ENCODE results near the gene LIMK2. TPM values are rescaled to one million over a fixed set of nuclear protein-coding genes. Genes with fewer than 3 reads are reported as not detected.

Gene LIMK2
- total and polyA plus RNA-seq, 2 experiments from 2014 or later: 10.7 to 19.5 TPM

- TF ChIP-seq EZH2 (IDR thresholded peaks at IDR 0.05; ENCODE audit: insufficient read depth, poor library complexity, severe bottlenecking) (no peak), EZH2phosphoT487 (IDR thresholded peaks at IDR 0.05; ENCODE audit: insufficient read depth, low read depth) (no peak)
- Histone ChIP-seq H3K9me2 (ENCODE audit: insufficient read depth) (no peaks in the 10 kb centered on the region), H2AFZ (peak overlapping the region; percentile 87), H4K20me1 (ENCODE audit: insufficient read depth) (no peaks in the 10 kb centered on the region), H3K27me3 (replicated peaks; ENCODE audit: insufficient read depth) (no peaks in the 10 kb centered on the region), H3K9ac (peak overlapping the region; percentile 87), H3K4me3 (peak overlapping the region; percentile 78), H3K4me1 (ENCODE audit: insufficient read depth) (peaks cover 18% of the 10 kb centered on the region), H3K9me3 (ENCODE audit: low read depth) (no peaks in the 10 kb centered on the region), H3K4me2 (ENCODE audit: unreplicated experiment) (peak overlapping the region; percentile 93), H3K27ac (peak overlapping the region; percentile 56), H3K79me2 (ENCODE audit: insufficient read depth) (no peaks in the 10 kb centered on the region), H3K36me3 (ENCODE audit: low read depth) (no peaks in the 10 kb centered on the region), H3F3A (ENCODE audit: insufficient read depth) (peaks cover 21% of the 10 kb centered on the region)
- peak; percentile 60 for DNase-seq
- in situ Hi-C loops (cut with MboI): no loop called here
- 2% methylated on average over 20 of the region's 20 CpGs for WGBS, 2 experiments (ENCODE audit: low coverage in 1 of 2, low lambda C conversion rate in 2 of 2, missing lambda C conversion rate in 2 of 2)
These were observed 79.6 kb downstream of the LIMK2 start for GRCh38 chr22:31291481-31292235.

- H3K79me2 ChIP-seq (ENCODE audit: insufficient read depth): no peaks in the 10 kb centered on the region
- peak within 1 kb of the TSS; percentile 87 for H2AFZ ChIP-seq
- peak; percentile 91 for DNase-seq
- in situ Hi-C loops (cut with MboI): no loop called here
- H3F3A ChIP-seq (ENCODE audit: insufficient read depth): peaks cover 27% of the 10 kb centered on the region
- TF ChIP-seq EZH2phosphoT487 (IDR thresholded peaks at IDR 0.05; ENCODE audit: insufficient read depth, low read depth) (no peak), EZH2 (IDR thresholded peaks at IDR 0.05; ENCODE audit: insufficient read depth, poor library complexity, severe bottlenecking) (no peak)
- H3K9me3 ChIP-seq (ENCODE audit: low read depth): no peaks in the 10 kb centered on the region
- H3K9me2 ChIP-seq (ENCODE audit: insufficient read depth): no peaks in the 10 kb centered on the region
- no peaks in the 10 kb centered on the region for H3K27me3 ChIP-seq (replicated peaks; ENCODE audit: insufficient read depth)
- no peaks in the 10 kb centered on the region for H3K36me3 ChIP-seq (ENCODE audit: low read depth)
- H3K4me3 ChIP-seq: peak within 1 kb of the TSS; percentile 78
- peaks cover 24% of the 10 kb centered on the region for H3K4me1 ChIP-seq (ENCODE audit: insufficient read depth)
- peak within 1 kb of the TSS; percentile 93 for H3K4me2 ChIP-seq (ENCODE audit: unreplicated experiment)
- 22 to 26% methylated on average over 19 of the region's 19 CpGs for WGBS, 2 experiments (ENCODE audit: low coverage in 1 of 2, low lambda C conversion rate in 2 of 2, missing lambda C conversion rate in 2 of 2)
- H3K27ac ChIP-seq: peak within 1 kb of the TSS; percentile 56
- peak within 1 kb of the TSS; percentile 87 for H3K9ac ChIP-seq
- H4K20me1 ChIP-seq (ENCODE audit: insufficient read depth): no peaks in the 10 kb centered on the region
These were observed 80.3 kb downstream of the LIMK2 start, which contains the start of gene PIK3IP1 for GRCh38 chr22:31292236-31292989. TSS of gene PIK3IP1 (minus strand) at chr22:31292488. CDS start at chr22:31292344, 144 bp downstream.

GRCh38 chr22:31295360-31295759 lies 83.3 kb downstream of the LIMK2 start:
- no peaks in the 10 kb centered on the region for H3K9me2 ChIP-seq (ENCODE audit: insufficient read depth)
- no peaks in the 10 kb centered on the region for H3K79me2 ChIP-seq (ENCODE audit: insufficient read depth)
- H3K9me3 ChIP-seq (ENCODE audit: low read depth): no peaks in the 10 kb centered on the region
- TF ChIP-seq EZH2 (IDR thresholded peaks at IDR 0.05; ENCODE audit: insufficient read depth, poor library complexity, severe bottlenecking) (no peak), EZH2phosphoT487 (IDR thresholded peaks at IDR 0.05; ENCODE audit: insufficient read depth, low read depth) (no peak)
- H2AFZ ChIP-seq: peak overlapping the region; percentile 82; the same call in 1 of the 2 replicates
- peak overlapping the region; percentile 75; the same call in 1 of the 2 replicates for H3K27ac ChIP-seq
- peak overlapping the region; percentile 59 for H3K4me2 ChIP-seq (ENCODE audit: unreplicated experiment)
- H3K4me1 ChIP-seq (ENCODE audit: insufficient read depth): peaks cover 19% of the 10 kb centered on the region
- no peaks in the 10 kb centered on the region for H4K20me1 ChIP-seq (ENCODE audit: insufficient read depth)
- WGBS, 2 experiments (ENCODE audit: low coverage in 1 of 2, low lambda C conversion rate in 2 of 2, missing lambda C conversion rate in 2 of 2): 82 to 87% methylated on average over 3 of the region's 3 CpGs
- 0 out of 2 replicates have a peak overlapping the region, but pooled peaks have one; percentile 58 for H3K9ac ChIP-seq
- H3K4me3 ChIP-seq: no peak overlapping the region
- H3F3A ChIP-seq (ENCODE audit: insufficient read depth): peaks cover 27% of the 10 kb centered on the region
- H3K27me3 ChIP-seq (replicated peaks; ENCODE audit: insufficient read depth): no peaks in the 10 kb centered on the region
- in situ Hi-C loops (cut with MboI): no loop called here
- no peak for DNase-seq
- no peaks in the 10 kb centered on the region for H3K36me3 ChIP-seq (ENCODE audit: low read depth)

- no peaks in the 10 kb centered on the region for H3K9me2 ChIP-seq (ENCODE audit: insufficient read depth)
- TF ChIP-seq EZH2 (IDR thresholded peaks at IDR 0.05; ENCODE audit: insufficient read depth, poor library complexity, severe bottlenecking): no peak
- TF ChIP-seq EZH2phosphoT487 (IDR thresholded peaks at IDR 0.05; ENCODE audit: insufficient read depth, low read depth): no peak
- H3K27ac ChIP-seq: peak overlapping the region; percentile 75
- peaks cover 19% of the 10 kb centered on the region for H3K4me1 ChIP-seq (ENCODE audit: insufficient read depth)
- H3K4me3 ChIP-seq: peak overlapping the region; percentile 14
- no peaks in the 10 kb centered on the region for H3K79me2 ChIP-seq (ENCODE audit: insufficient read depth)
- in situ Hi-C loops (cut with MboI): no loop called here
- peak overlapping the region; percentile 58 for H3K9ac ChIP-seq
- H3K36me3 ChIP-seq (ENCODE audit: low read depth): no peaks in the 10 kb centered on the region
- H3F3A ChIP-seq (ENCODE audit: insufficient read depth): peaks cover 27% of the 10 kb centered on the region
- peak; percentile 78 for DNase-seq
- 16 to 23% methylated on average over 5 of the region's 5 CpGs for whole genome bisulfite sequencing, 2 experiments (ENCODE audit: low coverage in 1 of 2, low lambda C conversion rate in 2 of 2, missing lambda C conversion rate in 2 of 2)
- H3K27me3 ChIP-seq (replicated peaks; ENCODE audit: insufficient read depth): no peaks in the 10 kb centered on the region
- H2AFZ ChIP-seq: peak overlapping the region; percentile 82
- no peaks in the 10 kb centered on the region for H3K9me3 ChIP-seq (ENCODE audit: low read depth)
- no peaks in the 10 kb centered on the region for H4K20me1 ChIP-seq (ENCODE audit: insufficient read depth)
- H3K4me2 ChIP-seq (ENCODE audit: unreplicated experiment): peak overlapping the region; percentile 59
These were observed 83.9 kb downstream of the LIMK2 start for GRCh38 chr22:31295831-31296657.

Data from GM23248 (cell line).